WTC11 (cell line): ENCODE data around the gene SETD1B. TPM values are rescaled to one million over a fixed set of nuclear protein-coding genes. Genes with fewer than 3 reads are reported as not detected.

Experiments used
- ATAC-seq: fragments of 200-7000 bp; cut with Tn5 transposase; 2 replicates; pipeline ENCODE4 v1.10.0; 2021; ENCODE audit warnings: mild to moderate bottlenecking, moderate library complexity
- CTCF ChIA-PET: fragments of 300-600 bp; sonication (Branson Sonifier 250); formaldehyde crosslinking; loops from one replicate; lab custom pipeline; 2021; ENCODE audit warnings: antibody characterized with exemption; lab: Charles Lee
- POLR2A ChIA-PET: fragments of 350-600 bp; sonication (Branson Sonifier 250); formaldehyde crosslinking; loops from one replicate; lab custom pipeline; 2021; ENCODE audit warnings: antibody characterized with exemption; lab: Charles Lee
- DNase-seq: peaks from one replicate; pipeline ENCODE4 v3.0.0; 2021; ENCODE audit warnings: low spot score
- H3K27ac Mint-ChIP-seq: 2 replicates; pipeline ENCODE4 v1.8.0; 2021; ENCODE audit warnings: mixed read lengths
- H3K27me3 Mint-ChIP-seq: 2 replicates; pipeline ENCODE4 v1.8.0; 2021; ENCODE audit warnings: low read depth, mild to moderate bottlenecking, moderate library complexity, mixed read lengths
- H3K36me3 Mint-ChIP-seq: 2 replicates; pipeline ENCODE4 v1.8.0; 2021; ENCODE audit warnings: mixed read lengths
- H3K4me1 Mint-ChIP-seq: 2 replicates; pipeline ENCODE4 v1.8.0; 2022; ENCODE audit warnings: mixed read lengths
- H3K4me3 Mint-ChIP-seq: 2 replicates; pipeline ENCODE4 v1.8.0; 2021; ENCODE audit warnings: mild to moderate bottlenecking, moderate library complexity, mixed read lengths
- H3K9me3 Mint-ChIP-seq: 2 replicates; pipeline ENCODE4 v1.8.0; 2021; ENCODE audit warnings: mixed read lengths
- GABPB1 ChIP-seq: sonication (generic); formaldehyde crosslinking; IDR thresholded peaks from 2 replicates; pipeline ENCODE4 v1.8.1; 2023; ENCODE audit warnings: mild to moderate bottlenecking, missing genetic modification reagents
- JUN ChIP-seq: sonication (generic); formaldehyde crosslinking; IDR thresholded peaks from 2 replicates; pipeline ENCODE4 v1.8.0; 2023; ENCODE audit warnings: mild to moderate bottlenecking, missing genetic modification reagents
- MXD4 ChIP-seq: fragments of 250-450 bp; sonication (Bioruptor Pico); IDR thresholded peaks from 2 replicates; pipeline ENCODE4 v1.8.0; 2021; ENCODE audit warnings: mild to moderate bottlenecking, moderate library complexity, borderline replicate concordance
- NFATC4 ChIP-seq: fragments of 250-450 bp; sonication (Bioruptor Pico); IDR thresholded peaks from 2 replicates; pipeline ENCODE4 v1.9.0; 2021; ENCODE audit warnings: mild to moderate bottlenecking
- RORB ChIP-seq: fragments of 250-450 bp; sonication (Bioruptor Pico); IDR thresholded peaks from 2 replicates; pipeline ENCODE4 v1.9.0; 2021; ENCODE audit warnings: mild to moderate bottlenecking
- TCF7 ChIP-seq: sonication (generic); formaldehyde crosslinking; IDR thresholded peaks from 2 replicates; pipeline ENCODE4 v1.8.0; 2022; ENCODE audit warnings: mild to moderate bottlenecking, low read depth, missing genetic modification reagents, moderate library complexity
- ZNF671 ChIP-seq: fragments of 250-450 bp; sonication (Bioruptor Pico); IDR thresholded peaks from 2 replicates; pipeline ENCODE4 v1.8.0; 2021; ENCODE audit warnings: mild to moderate bottlenecking
- total RNA-seq: library from RNA; stranded (reverse); gene quantifications from 3 replicates; pipeline ENCODE4 v1.2.3, GENCODE V29; 2021
- TF ChIP-seq, protein P1 (sequence below): sonication (generic); formaldehyde crosslinking; IDR thresholded peaks from 2 replicates; pipeline ENCODE4 v1.8.1; 2023; ENCODE audit warnings: mild to moderate bottlenecking, moderate library complexity, missing genetic modification reagents
- TF ChIP-seq, protein P2 (sequence below): sonication (generic); formaldehyde crosslinking; IDR thresholded peaks from 2 replicates; pipeline ENCODE4 v1.8.1; 2023; ENCODE audit warnings: mild to moderate bottlenecking, missing genetic modification reagents
- TF ChIP-seq, protein P3 (sequence below): sonication (generic); formaldehyde crosslinking; IDR thresholded peaks from 2 replicates; pipeline ENCODE4 v1.8.1; 2023; ENCODE audit warnings: mild to moderate bottlenecking, missing genetic modification reagents, borderline replicate concordance
- TF ChIP-seq, protein P4 (sequence below): fragments of 250-450 bp; sonication (Bioruptor Pico); IDR thresholded peaks from 2 replicates; pipeline ENCODE4 v1.9.0; 2021; ENCODE audit warnings: moderate library complexity, mild to moderate bottlenecking, inconsistent platforms, borderline replicate concordance
- TF ChIP-seq, protein P5 (sequence below): sonication (generic); formaldehyde crosslinking; IDR thresholded peaks from 2 replicates; pipeline ENCODE4 v1.8.1; 2022; ENCODE audit warnings: low read depth, missing genetic modification reagents, borderline replicate concordance

SETD1B gene
- total RNA-seq, 1 experiment from 2014 or later: 19.5 TPM

DNA sequence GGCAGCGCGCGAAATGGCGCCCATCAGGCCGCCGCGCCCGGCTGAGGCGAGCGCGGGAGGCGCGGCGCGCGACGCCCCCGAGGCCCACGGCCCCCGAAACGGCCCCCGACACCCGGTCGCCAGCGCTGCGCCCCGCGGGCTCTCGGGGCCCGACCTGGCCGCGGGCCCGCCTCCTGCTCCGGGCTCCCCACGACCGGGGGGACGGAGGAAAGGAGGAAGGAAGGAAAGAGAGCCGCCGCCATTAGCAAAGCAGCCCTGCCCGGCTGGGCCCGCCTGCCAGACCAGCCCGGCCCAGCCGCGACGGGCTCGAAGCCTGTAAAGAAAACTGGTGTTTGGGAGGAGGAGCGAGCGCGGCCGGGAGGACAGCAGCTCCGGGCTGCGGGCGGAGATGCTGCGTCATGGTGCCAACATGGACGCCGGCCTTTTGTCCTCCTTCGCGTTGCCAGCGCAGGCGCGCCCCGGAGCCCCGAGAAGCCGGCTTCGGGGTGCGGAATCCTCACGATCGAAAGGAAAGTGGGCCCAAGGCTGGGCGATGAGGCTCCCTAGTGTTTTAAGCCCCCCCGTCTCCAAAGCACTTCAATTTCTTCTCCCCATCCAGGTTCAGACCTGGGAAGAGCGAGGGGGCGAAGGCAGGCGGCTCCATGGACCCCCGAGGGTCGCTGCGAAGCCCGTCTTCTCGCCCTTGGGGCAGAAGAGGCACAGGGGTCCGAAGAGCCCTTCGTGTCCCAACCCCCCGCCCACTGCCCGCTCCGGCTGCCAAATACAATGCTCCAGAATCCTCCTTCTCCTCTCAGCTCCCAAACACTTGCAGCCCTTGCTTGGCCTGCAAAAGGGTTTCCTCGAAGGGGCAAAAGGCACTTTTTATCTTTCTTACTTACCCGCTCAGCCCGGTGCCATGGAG, 2.9 kb upstream of the SETD1B start (continued):
- TF ChIP-seq, protein P1, sequence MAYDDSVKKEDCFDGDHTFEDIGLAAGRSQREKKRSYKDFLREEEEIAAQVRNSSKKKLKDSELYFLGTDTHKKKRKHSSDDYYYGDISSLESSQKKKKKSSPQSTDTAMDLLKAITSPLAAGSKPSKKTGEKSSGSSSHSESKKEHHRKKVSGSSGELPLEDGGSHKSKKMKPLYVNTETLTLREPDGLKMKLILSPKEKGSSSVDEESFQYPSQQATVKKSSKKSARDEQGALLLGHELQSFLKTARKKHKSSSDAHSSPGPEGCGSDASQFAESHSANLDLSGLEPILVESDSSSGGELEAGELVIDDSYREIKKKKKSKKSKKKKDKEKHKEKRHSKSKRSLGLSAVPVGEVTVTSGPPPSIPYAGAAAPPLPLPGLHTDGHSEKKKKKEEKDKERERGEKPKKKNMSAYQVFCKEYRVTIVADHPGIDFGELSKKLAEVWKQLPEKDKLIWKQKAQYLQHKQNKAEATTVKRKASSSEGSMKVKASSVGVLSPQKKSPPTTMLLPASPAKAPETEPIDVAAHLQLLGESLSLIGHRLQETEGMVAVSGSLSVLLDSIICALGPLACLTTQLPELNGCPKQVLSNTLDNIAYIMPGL (CRISPR knock-in tag): no peak
- TF ChIP-seq ZNF671 (CRISPR knock-in tag): peak; percentile 51; the same call in 1 of the 2 replicates

DNA sequence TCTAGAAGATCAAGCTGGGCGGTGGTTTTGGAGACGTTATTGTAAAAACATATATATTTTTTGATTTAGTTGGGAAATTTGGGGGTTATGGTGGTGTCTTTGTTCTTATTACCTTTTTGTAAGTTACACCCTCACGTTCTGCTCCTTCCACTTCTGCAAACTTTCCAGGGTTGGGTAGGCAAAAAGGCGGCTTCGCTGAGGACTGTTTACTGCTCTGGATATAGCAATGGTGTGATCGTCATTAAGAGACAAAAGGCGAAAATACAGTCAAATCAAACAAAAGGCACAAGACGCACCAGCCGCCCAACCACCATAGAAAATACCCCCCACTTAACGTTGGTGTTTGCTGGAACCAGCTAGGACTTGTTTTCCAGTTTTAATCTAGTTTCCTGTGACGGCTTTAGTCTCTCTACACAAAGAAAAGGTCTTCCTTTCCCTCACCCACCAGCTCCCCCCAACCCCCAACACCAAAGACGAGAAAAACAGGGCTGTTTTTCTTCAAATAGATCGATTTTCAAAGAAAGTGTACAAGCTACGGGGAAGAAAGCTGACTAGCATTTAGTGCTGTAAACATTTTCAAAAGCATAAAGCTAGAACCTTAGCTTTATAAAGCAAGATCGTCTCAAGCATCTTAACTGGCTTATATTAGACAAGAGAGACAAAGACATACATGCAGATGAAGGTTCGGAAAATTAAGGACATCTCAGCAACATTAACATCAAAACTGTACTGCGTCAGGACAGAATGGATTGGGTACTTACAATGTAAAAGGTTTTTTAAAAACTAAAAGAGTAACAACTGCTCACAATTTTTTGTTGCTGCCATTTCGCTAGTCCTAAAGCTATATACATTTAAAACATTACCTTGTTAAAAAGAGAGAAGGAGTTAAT, 2.0 kb upstream of the SETD1B start:
- Mint-ChIP-seq H3K27ac (peak overlapping the region; percentile 100), H3K9me3 (no peaks in the 10 kb centered on the region), H3K36me3 (peaks cover 11% of the 10 kb centered on the region), H3K4me3 (peak overlapping the region; percentile 79), H3K4me1 (peaks cover 46% of the 10 kb centered on the region), H3K27me3 (no peaks in the 10 kb centered on the region)
- TF ChIP-seq ZNF671 (CRISPR knock-in tag): peak; percentile 42; the same call in 1 of the 2 replicates
- TF ChIP-seq JUN (CRISPR knock-in tag): no peak
- TF ChIP-seq, protein P2, sequence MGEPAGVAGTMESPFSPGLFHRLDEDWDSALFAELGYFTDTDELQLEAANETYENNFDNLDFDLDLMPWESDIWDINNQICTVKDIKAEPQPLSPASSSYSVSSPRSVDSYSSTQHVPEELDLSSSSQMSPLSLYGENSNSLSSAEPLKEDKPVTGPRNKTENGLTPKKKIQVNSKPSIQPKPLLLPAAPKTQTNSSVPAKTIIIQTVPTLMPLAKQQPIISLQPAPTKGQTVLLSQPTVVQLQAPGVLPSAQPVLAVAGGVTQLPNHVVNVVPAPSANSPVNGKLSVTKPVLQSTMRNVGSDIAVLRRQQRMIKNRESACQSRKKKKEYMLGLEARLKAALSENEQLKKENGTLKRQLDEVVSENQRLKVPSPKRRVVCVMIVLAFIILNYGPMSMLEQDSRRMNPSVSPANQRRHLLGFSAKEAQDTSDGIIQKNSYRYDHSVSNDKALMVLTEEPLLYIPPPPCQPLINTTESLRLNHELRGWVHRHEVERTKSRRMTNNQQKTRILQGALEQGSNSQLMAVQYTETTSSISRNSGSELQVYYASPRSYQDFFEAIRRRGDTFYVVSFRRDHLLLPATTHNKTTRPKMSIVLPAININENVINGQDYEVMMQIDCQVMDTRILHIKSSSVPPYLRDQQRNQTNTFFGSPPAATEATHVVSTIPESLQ (CRISPR knock-in tag): no peak
- TF ChIP-seq, protein P3, sequence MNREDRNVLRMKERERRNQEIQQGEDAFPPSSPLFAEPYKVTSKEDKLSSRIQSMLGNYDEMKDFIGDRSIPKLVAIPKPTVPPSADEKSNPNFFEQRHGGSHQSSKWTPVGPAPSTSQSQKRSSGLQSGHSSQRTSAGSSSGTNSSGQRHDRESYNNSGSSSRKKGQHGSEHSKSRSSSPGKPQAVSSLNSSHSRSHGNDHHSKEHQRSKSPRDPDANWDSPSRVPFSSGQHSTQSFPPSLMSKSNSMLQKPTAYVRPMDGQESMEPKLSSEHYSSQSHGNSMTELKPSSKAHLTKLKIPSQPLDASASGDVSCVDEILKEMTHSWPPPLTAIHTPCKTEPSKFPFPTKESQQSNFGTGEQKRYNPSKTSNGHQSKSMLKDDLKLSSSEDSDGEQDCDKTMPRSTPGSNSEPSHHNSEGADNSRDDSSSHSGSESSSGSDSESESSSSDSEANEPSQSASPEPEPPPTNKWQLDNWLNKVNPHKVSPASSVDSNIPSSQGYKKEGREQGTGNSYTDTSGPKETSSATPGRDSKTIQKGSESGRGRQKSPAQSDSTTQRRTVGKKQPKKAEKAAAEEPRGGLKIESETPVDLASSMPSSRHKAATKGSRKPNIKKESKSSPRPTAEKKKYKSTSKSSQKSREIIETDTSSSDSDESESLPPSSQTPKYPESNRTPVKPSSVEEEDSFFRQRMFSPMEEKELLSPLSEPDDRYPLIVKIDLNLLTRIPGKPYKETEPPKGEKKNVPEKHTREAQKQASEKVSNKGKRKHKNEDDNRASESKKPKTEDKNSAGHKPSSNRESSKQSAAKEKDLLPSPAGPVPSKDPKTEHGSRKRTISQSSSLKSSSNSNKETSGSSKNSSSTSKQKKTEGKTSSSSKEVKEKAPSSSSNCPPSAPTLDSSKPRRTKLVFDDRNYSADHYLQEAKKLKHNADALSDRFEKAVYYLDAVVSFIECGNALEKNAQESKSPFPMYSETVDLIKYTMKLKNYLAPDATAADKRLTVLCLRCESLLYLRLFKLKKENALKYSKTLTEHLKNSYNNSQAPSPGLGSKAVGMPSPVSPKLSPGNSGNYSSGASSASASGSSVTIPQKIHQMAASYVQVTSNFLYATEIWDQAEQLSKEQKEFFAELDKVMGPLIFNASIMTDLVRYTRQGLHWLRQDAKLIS: no peak
- TF ChIP-seq, protein P4, sequence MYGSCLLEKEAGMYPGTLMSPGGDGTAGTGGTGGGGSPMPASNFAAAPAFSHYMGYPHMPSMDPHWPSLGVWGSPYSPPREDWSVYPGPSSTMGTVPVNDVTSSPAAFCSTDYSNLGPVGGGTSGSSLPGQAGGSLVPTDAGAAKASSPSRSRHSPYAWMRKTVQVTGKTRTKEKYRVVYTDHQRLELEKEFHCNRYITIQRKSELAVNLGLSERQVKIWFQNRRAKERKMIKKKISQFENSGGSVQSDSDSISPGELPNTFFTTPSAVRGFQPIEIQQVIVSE (CRISPR knock-in tag): peak; percentile 42; the same call in 1 of the 2 replicates
- DNase-seq: no peak
- ChIA-PET CTCF (interaction anchor here (0.9 to 12.5 kb wide), 6 partner anchors 4 to 323 kb away, joined by 3 to 532 read pairs (median 6); partner anchors contain the start of genes CFAP251, PSMD9, RHOF and SETD1B), POLR2A (interaction anchor here (0.6 to 11.7 kb wide), 9 partner anchors 7 to 229 kb away, joined by 3 to 161 read pairs (median 5); partner anchors contain the start of genes PSMD9 and RHOF)
- ATAC-seq: no peak

DNA sequence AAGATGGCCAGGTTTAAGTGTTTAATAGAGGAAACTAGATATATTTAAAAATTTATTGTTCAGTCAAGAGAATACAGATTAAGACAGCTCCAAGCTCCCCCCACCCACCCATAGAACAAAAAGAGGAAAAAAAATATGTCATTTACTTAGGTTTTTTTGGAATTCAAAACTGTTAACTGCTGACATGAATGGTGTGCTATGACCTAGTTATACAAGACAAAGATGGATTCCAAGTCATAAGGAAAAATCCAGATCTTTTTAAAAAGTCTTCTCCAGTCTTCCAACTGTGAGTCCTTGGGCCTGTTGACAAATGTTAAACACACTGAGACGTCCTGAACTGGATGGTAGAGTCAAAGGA, 1.3 kb upstream of the SETD1B start:
- CTCF ChIA-PET: interaction anchor here (0.8 to 12.5 kb wide), 8 partner anchors 4 to 338 kb away, joined by 3 to 532 read pairs (median 6); partner anchors contain the start of genes PSMD9, RHOF and SETD1B

More for the DNA sequence above, 1.3 kb upstream of the SETD1B start:
- POLR2A ChIA-PET: interaction anchor here (0.6 to 11.7 kb wide), 6 partner anchors 7 to 230 kb away, joined by 4 to 161 read pairs (median 10); partner anchors contain the start of genes PSMD9, RHOF and TMEM120B
- TF ChIP-seq NFATC4 (CRISPR knock-in tag): no peak
- TF ChIP-seq, protein P5, sequence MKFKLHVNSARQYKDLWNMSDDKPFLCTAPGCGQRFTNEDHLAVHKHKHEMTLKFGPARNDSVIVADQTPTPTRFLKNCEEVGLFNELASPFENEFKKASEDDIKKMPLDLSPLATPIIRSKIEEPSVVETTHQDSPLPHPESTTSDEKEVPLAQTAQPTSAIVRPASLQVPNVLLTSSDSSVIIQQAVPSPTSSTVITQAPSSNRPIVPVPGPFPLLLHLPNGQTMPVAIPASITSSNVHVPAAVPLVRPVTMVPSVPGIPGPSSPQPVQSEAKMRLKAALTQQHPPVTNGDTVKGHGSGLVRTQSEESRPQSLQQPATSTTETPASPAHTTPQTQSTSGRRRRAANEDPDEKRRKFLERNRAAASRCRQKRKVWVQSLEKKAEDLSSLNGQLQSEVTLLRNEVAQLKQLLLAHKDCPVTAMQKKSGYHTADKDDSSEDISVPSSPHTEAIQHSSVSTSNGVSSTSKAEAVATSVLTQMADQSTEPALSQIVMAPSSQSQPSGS: no peak
- TF ChIP-seq GABPB1: no peak
- TF ChIP-seq MXD4: no peak
- no peak for TF ChIP-seq RORB (CRISPR knock-in tag)
- no peak for TF ChIP-seq TCF7 (CRISPR knock-in tag)
- peaks cover 11% of the 10 kb centered on the region for H3K36me3 Mint-ChIP-seq
- no peaks in the 10 kb centered on the region for H3K27me3 Mint-ChIP-seq
- no peaks in the 10 kb centered on the region for H3K9me3 Mint-ChIP-seq
- DNase-seq (no peak), ATAC-seq (no peak)
- peaks cover 47% of the 10 kb centered on the region for H3K4me1 Mint-ChIP-seq
- H3K4me3 Mint-ChIP-seq: peak overlapping the region; percentile 79
- peak overlapping the region; percentile 100 for H3K27ac Mint-ChIP-seq
